Pons (tissue), 1 donor: ENCODE measurements around the gene SPOCK3.
"Not testable (repeated sequence)": the region's sequence is repeated elsewhere in the genome, so short reads cannot be mapped to it uniquely, and the experiment has no call there.

Experiments
- DNase-seq: peaks from one replicate; pipeline ENCODE4 v3.0.0-alpha.2; 2016; ENCODE audit warnings: low spot score

SPOCK3 gene

DNA sequence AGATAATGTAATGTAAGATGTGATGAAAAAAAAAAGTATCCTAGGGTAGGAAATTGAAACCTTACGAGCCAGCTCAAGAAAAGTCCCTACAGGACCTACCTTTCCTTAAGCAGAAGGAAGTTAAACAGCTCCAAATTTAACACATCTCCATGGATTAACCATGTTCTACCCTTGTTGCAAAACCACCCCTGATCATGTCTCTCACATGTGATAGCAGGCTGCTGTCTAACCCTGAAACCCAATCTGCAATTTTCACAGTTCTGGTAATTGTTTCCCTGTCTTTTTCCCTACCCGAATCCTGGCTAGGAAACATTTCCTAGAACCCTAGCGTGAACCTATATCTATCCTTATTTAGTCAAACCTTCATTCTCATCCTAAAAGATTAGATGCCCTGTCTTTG, 198.9 kb downstream of the SPOCK3 start:
- no peak for DNase-seq

DNA sequence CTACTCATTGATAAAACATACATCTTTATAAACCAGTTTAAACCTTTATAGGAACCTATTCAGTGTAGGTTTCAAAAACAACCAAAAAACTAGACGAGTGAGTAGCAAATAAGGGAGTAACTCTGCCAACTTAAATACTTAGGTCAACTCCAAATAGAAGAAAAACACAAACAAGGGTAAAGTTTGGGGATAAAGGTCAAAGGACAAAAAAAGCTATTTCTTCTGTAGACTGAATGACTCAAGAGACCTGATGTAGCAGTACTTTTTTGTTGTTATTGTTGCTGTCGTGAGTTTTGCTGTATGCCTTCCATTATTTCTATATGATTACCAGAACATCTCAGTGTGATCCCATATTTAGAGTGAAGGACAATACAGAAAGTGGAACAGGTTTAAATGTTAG, 199.3 kb downstream of the SPOCK3 start:
- DNase-seq, result no peak

DNA sequence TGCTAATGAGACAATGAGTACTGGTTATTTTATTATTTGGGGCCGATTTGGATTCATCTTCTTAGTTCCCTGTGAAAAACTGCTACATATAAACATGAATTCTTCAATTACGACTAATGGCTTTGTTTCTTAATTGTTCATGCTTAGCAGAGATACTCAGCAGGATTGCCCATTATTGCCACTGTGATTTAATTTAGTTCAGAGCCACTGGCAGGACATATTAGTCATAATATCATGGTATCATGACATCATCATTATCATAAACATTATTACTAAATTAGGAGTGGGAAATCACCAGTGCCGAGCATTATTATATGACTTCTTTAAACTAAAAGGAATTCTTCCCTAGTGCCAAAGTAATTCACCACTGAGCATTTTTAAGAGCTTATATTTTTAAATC, 201.4 kb downstream of the SPOCK3 start:
- DNase-seq, result no peak

DNA sequence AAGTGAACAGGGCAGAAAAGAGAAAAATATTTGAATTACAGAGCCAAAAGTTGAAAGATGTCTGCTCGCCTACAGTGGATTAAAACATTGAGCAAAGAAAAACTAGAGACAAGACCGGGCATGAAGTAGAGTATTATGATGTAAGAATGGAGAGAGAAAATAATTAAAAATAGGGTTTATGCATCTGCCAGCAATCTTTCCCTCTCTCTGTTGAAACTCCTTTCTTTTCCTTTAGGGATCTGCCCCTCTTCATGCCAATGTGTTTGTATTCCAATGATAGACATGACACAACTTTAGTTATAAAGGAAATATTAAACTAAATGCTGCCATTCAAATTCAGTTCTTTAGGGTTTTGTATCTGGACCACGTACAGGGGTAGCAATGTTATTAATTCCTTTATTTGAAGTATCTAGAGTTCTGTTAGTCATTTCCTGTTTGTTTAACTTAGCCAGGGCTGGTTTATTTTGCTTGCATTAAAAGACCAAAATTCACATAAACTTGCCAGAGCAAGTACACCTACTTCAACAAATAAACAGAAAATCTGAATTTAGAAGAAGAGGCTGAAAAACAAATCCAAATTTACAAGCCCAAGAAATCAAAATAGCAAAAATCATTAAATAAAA, 202.6 kb downstream of the SPOCK3 start:
- no peak for DNase-seq

DNA sequence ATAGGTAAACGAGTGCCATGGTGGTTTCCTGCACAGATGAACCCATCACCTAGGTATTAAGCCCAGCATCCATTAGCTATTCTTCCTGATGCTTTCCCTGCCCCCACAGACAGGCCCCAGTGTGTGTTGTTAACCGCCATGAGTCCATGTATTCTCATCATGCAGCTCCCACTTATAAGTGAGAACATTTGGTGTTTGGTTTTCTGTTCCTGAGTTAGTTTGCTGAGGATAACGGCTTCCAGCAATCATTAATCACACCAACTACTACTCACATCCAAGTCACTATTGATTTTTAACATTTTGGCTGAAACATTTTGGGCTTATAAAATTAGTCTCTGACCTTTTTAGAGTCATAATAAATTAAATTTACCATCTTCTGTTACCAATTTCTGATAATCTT, 205.3 kb downstream of the SPOCK3 start:
- no peak for DNase-seq

DNA sequence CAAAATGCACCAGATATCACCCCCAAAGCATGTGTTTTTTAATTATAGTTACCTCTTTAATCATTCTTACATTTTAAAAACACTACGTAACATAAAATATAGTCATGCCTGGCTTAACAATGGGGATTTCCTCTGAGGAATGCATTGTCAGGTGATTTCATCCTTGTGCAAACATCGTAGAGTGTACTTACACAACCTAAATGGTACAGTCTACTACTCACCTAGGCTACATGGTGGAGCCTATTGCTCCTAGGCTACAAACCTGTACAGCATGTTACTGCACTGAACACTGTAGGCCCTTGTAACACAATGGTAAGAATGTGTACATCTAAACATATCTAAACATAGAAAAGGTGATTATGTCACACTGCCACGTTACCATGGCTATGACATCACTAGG, 208.6 kb downstream of the SPOCK3 start:
- DNase-seq, result no peak

DNA sequence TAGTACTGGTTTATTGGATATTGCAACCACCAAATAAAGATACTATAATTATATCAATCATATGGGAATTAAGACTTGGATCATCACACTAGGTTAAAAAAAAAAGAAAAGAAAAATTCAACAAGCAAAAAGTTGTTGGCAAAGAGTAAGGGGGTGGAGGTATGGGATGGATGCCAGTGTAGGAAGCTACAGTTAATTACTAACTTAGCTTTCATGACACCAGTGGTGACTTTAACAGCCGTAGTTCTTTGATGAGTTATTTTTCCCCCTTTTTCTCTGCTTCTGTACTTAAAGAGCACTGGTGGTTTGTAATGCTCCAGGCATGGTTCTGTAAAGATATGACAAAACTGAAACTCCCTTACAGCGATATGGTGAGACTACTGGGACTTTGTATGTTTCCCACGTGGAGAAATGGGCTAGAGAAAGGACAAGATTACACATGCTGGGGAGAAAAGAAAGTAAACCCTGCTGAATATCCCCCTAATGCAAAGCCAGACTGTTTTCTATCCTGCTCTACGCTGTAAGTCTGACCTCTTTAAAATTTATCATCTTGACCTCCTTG, 210.8 kb downstream of the SPOCK3 start:
- DNase-seq, result no peak

DNA sequence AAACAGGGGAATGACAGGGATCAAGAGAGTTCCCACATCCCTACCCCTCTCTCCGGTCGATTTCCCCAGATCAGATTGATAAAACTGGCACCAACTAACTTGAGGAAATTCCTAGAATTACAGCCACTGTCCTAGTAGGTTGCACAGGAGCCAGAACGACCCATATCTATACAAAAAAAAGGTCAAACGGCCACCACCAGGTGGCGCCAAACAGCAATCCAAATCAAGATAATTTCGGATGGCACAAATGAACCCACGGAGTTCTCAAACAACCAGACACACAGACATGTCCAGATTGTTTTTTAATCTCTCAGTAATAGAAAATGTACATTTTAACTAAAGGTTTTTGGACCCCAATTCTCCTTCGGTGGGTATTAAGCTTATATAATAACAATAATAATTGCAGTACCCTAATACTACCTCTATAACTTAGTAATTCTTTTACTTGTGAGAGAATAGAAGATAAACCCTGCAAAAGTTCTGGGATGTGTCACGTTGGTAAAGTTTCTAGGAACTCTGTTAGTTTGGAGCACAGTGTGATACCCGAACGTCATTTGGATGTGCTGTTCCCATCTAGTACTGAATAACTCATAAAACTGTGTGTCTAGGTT, 212.6 kb downstream of the SPOCK3 start:
- DNase-seq, result peak; percentile 94

DNA sequence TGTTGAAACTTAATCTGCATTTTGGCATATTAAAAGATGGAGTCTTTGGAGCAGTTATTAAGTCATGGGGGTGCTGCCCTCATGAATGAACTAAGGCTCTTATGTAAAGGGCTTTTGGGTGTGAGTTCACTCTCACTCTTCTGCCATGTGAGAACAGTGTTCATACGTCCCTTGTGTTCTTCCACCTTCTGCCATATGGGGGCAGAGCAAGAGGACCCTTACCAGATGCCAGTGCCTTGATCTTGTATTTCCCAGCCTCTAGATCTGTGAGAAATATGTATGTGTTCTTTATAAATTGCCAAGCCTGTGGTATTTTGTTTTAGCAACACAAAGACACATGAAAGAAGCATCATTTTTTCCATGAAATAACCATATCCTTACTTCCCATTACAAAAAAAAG, 213.9 kb downstream of the SPOCK3 start:
- no peak for DNase-seq

DNA sequence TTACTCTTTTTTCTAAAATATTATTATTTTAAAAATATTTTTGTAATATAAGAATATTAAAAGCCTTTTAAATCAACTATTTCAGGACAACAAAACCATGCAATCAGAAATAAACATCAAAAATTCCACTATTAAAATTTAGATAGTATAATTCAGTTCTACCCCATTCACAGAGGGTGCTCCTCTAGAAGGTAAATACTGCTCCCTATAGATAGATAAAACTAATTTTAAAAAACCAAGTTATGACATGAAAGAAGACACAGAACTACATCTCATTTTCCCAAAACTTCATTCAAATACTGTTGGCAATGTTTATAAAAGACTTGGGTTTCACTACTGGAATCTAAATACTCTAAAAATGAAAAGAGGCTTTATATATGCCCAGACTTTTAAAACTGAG, 219.3 kb downstream of the SPOCK3 start:
- no peak for DNase-seq

DNA sequence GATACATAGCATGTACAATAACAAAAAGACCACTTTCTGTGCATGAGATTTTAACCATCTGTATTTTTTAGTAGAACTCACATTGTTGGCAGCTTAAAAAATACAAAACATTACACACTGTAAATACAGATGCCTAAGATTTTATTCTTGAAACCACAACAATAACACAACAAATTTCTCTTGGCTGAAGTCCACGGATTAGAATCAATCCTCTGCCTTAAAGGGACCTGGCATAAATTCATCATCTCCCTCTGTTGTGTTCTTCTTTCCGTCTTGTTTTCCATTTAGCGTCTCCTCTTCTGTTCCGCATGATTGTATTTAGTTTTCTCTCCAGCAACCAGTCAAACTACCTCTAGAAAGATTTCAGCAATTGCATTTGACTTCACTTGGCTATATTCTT, 231.0 kb downstream of the SPOCK3 start:
- DNase-seq, result no peak

DNA sequence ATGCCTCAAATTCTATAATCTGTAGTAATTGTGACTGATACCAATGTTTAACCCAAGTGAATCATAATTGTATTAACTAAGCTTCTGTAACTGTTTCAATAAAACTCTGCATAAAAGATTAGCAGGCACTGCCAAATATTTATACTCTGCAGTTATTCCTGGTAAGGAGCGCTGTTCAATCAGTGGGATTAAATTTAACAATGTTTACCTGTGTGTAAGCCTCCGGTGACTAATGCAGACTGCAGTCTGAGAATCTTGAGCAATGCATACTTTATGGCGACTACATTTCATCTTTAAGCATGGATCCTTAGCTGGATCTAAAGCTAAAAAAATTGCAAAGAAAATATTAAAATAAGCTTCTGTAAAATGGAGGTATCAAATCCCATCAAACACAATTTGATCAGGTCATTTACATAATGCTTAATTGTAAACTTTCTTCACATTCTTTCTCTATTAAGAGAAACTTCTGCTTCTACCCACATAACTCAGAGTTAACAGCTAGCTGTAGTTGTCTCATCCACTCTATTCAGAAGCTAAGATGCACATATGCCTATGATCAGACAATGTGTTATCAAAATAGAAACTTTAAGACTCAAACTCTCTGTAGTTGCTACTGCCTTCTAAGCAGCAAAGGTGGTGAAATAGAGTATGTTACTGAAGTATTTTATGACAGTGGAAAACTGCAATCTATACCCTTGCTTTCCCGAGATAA, 234.0 kb downstream of the SPOCK3 start:
- no peak for DNase-seq

DNA sequence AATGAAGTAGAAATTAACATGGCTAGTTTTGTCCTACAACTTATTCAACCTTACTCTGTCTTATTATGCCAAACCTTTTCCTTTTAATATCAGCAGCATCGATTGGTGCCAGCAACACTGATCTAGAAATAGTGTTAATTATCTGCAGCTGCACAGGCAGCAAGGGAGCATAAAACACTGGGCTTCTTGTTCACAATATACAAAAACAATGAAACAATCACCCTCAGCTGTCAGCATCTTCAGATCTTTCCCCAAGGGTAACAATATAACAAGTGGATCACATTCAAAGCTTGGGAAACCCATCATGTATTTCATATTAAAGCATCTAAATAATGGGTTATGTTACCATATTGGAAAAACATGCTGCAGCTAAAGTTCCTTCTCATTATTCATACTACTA, 238.1 kb downstream of the SPOCK3 start:
- DNase-seq, result peak; percentile 96

DNA sequence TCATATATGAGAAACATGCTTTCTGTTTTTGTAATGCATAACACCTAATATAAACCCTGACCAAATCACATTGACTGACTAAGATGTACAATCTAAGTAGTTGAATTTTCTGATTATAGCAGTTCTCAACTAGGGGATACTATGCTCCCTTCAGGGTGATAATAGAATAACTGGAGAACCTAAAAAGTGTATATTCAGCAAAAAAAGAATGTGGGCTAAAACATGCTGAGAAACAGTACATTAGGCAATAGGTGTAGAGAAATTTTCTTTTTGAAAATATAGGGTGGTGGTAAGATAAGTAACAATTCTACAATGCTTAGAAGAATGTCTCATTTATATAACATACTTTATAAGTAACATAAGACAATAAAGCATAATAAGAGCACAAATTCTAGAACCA, 239.6 kb downstream of the SPOCK3 start:
- no peak for DNase-seq

DNA sequence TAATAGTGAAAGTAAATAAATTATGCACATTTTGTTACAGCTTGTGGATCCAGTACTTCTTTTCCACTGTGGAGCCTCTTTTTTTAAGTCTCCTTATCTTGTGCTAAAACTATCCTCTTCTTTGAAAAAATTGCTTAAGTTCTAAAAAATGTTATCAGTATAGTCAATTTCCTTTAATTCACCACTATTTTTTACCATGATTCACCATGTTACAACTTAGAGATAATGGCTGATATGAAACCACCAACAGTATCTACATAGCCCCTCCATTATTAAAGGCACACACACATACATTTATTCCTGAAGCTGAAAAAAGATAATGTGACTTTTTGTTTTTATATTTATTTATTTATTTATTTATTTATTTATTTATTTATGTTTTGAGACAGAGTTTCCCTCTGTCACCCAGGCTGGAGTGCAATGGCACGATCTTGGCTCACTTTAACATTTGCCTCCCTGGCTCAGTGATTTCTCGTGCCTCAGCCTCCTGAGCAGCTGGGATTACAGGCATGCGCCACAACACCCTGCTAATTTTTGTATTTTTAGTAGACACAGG, 243.2 kb downstream of the SPOCK3 start:
- DNase-seq, result no peak

DNA sequence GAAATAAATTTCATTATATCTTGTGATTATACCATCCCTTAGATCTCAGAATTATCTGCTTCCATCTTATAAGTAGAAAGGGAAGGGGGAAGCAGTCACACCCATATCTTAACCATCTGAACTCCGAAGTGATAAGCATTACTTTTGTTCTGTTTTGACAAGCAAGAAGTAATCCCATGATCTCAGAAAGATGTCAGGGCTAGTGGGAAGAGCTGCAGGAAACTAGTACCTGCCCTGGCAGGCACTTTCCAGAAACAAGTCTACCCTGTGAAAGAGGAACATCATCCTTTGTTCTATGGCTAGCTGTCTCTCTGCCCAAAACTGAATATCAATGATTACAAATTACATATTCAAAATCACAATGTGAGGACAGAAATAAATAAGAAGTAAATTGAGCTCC, 244.4 kb downstream of the SPOCK3 start:
- DNase-seq, result no peak

DNA sequence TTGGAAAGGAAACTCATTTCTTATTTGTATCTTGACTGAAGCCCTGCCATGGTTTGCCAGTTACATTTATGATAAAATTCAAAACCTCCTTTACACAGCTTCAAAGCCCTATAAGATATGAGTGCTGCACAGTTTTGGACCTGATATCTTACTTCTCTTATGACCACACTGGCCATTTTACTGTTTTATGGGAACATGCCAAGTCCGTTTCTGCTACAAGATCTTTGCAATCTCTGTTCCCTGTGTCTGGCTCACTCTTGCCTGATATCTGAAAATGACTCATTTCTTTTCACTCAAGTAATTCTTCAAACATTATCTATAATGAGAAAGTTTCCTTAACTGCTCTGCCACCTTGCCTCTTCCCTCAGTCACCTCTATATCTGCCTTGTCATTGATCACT, 247.3 kb downstream of the SPOCK3 start:
- DNase-seq, result no peak

DNA sequence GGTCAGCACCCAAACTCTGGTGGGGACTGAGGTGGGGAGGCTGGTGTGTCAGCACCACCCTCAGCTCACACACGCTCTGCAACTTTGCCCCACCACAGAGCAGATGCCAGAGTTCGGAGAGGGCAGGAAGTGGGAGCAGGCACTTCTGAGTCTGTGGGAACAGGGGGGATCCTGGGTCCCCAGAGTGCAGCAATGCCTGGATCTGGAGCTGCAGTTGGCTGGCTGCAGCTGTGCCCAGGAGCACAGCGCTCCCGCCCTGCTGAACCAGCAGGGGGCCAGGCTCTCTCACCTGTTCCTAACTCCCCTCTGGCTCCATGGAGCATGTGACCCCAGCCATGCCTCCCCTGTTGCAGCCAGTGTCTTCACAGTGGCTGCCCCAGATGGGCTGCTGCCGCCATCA, 252.4 kb downstream of the SPOCK3 start:
- no peak for DNase-seq

DNA sequence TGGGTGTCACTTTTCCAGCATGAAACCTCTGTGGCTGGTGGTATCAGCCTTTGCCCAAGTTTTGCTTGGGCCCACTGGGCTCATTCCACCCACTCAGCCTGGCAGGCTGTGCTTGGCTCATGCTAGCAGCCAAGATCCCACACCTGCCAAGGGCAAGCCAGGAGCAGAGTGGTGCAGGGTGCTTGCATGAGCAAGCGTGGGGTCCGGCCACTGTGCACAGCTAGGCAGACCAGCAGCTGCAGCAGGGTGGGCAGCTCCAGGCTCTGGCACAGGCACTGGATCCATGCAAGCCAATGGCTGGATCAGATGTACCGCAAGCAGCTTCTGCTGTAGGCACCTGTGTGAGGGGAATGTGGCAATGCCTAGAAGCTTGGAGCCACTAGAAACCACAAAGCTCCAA, 253.9 kb downstream of the SPOCK3 start:
- DNase-seq, result no peak

DNA sequence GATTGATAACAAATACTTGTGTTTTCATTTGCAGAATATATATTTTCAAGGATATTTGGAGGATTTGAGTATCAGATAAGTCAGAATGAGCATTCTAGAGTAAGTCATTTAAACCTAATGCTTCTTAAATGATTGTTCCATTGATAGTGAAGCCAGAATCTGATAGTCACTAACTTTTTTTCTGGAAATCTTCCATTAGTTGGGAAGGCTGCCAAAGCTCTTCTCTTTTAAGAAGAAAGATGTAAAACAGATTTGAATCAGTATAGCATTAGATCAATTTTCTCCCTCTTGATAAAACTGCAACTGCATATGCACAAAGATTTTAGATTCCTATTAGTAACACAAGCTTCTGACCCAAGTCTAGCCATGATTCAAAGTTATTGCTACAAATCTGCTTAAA, 256.7 kb downstream of the SPOCK3 start:
- no peak for DNase-seq

DNA sequence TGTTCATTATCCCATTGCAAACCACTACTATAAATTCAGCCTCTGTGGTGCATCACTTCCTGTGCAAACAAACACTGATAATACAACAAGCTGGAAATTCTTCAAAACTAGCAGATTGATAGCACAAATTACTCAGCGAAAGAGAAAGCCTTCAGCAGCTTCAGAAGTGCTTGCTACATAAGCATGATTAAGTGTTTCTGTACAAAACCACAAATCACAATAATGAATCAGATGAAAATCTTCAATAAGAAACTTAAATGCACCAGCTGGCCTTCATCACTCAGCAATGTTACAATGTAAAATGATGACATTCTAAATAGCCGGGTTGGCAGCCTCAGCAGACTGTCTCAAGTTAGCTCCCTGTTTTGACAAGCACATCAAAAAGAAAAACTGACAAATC, 262.2 kb downstream of the SPOCK3 start:
- peak; percentile 65 for DNase-seq

DNA sequence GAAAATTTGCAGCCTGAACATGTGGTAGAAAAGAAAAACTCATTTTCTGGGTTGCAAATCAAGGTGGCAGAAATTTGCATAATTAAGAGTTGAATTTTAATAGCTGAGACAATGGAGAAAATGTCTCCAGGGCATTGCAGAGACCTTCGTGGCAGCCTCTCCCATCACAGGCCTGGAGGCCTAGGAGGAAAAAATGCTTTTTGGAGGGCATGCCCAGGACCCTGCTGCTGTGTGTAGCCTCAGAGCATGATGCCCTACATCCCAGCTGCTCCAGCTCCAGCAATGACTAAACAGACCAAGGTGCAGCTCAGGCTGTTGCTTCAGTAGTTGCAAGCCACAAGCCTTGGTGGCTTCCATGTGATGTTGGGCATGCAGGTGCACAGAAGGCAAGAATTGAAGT, 266.1 kb downstream of the SPOCK3 start:
- not testable (repeated sequence) for DNase-seq

DNA sequence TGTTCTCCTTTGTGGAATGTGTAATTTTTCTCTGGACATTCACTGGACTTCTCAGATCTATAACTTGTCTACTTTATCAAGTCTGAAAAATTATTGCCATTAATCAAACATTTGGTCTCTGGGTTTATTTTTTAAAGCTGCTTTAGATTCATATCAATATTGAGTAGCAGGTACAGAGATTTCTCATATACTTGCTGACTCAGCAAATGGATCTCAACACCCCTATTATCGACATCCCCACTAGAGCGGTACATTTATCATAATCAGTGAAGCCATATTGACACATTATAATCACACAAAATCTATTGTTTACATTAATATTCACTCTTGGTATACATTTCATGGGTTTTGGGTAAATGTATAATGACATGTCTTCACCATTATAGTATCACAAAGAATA, 268.7 kb downstream of the SPOCK3 start:
- DNase-seq, result no peak
